Endometrium (tissue), 2 donors: Measurements from ENCODE around the gene COL4A2.
A peak's percentile ranks its signal among the peaks of the same experiment; 100 is the strongest.

Experiments used
- FAIRE-seq: peaks from 2 replicates; lab custom pipeline; 2012; peaks lifted over from hg19 to GRCh38; lab: Jason Lieb, UNC
- donor health status: control.
- donor health status: control.

Gene COL4A2

DNA sequence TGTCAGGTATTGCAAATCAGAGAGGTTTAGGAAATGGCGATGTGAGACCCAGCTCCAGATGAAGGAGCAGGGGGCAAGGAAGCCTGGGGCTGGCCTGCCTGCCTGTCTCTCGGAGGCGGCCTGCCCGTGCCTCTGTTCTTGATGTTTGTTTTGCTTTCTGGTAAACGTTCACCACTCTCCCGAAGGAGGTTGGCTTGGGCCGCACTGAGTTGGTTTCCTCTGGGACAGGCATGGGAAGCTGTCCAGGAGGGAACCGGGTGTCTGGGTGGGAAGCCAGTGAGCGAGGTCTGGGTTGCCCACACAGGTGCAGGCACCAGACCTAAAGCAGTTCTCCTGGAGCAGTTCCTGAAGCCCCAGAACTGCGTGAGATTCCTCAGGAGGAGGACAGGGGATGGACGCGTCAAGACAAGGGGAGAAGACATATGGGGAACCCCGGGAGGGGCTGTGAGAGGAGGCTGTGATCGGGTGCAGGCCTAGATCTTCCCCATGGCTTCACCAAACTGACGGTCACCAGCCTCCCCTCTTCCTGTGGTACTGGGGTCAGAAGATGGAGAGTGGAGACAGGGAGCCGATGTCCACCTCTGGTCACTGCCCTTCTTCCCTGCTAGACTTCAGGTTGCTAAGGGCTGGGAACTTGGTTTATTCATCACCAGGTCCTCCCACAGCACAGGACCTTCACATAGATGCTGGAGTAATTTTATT, 15.2 kb downstream of the COL4A2 start:
- no peak for FAIRE-seq

DNA sequence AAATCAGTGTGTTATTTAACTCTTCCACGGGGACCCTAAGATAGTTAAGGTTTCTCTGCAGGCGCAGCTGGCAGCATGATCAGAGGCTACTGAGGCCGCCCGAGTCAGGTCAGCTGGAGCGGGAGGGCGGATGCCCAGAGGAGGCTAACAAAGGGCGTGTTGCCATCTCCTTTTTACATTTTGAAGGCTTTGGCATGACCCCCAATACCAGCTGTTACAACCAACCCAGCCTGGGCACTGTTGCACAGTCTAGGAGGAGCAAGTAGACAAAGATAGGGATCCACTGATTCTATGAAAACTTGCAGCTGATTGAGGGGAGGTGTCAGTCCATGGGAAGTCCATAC, 15.7 kb downstream of the COL4A2 start:
- FAIRE-seq: no peak

DNA sequence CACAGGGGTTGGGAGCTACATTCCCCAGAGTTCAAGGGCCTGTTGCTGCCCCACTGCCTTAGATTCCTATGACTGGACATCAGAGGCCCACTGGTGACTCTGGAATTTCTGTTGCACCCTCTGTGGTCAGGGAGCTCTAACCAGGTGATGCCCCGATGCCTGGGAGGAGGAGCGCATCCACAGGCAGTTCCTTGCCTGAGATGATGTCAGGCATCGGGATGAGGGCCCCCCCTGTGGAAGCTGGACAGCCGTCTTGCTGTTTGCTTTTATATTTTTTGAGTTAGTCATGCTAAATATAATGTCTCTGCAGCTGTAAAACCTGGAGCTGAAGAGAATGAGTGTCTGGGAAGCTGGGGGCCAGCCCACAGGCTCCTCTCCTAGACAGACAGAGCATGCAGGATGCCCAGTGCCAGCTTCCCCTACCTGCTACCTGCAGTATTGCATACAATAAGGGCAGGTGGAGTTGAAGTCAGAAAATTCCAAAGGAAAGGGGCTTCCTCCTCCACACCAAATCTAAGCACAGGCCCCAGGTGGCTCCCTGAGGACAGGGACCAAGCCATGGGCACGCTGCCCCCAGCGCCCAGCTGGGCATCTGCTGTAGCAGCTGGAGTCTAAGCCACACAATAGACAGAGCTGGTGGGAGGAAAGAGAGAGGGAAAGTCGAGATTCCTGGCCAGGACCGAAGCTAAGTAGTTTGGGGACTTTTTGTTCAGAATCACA, 16.2 kb downstream of the COL4A2 start:
- FAIRE-seq: no peak

DNA sequence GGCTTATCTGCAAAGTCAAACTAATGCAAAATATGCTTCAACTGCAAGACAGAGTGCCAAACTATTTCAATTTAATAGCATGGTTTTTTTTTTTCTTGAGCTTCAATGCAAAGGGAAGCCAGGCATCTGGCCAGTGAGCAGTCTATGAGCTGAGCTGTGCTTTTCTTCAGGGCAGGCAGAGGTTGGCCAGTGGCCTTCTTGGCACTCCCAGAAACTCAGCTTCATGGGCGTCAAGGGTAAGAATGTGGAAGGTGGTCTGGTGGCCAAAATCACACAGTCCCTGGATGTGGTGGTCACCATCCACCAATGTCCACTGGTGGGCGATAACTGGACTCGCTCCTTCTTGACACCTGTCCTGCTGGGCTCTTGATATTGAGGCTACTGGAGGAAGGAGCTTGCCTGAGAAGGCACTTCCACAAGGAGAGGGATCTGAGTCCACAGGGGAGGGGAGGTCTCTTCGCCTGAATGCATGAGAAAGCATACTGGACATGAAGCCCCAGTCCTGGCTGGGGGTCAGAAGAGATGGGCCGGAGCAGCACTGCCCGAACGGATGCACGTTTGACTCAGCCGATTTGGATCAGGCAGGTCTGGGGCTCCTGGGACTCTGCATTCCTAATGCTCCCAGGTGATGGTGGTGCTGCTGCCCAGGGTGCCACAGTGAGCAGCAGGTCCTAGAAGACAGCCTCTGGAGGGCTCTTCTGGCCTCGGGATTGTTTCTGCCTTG, 17.1 kb downstream of the COL4A2 start:
- FAIRE-seq: no peak

DNA sequence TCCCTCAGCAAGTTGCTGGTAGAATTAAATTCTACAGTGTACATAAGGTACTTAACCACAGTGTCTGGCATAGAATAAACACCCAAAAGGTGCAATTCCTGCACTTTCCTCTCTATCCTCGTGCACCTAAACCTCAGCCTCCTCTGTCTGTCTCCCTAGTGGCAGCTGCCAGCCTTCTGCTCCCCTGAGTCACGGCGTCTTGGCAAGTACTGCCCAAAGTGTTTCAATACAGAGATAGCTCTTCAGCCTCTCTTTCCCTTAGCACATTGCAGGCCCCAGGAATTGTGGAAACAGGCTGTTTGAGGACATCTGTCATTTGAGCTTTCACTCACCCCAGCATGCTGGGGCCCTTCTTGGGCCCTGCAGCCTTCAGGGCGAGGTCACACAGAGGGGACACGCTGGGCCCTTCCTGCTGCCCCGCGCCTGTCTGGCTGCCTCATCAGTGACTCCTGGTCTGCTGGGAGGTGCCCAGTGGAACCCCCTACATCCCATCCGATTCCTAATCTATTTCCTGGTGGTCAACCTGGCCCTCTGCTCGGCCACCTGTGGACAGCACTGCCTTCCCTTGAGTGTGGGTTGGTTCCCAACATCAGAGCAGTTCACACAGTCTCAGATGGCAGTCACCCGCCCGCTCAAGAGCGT, 19.3 kb downstream of the COL4A2 start:
- FAIRE-seq: no peak

DNA sequence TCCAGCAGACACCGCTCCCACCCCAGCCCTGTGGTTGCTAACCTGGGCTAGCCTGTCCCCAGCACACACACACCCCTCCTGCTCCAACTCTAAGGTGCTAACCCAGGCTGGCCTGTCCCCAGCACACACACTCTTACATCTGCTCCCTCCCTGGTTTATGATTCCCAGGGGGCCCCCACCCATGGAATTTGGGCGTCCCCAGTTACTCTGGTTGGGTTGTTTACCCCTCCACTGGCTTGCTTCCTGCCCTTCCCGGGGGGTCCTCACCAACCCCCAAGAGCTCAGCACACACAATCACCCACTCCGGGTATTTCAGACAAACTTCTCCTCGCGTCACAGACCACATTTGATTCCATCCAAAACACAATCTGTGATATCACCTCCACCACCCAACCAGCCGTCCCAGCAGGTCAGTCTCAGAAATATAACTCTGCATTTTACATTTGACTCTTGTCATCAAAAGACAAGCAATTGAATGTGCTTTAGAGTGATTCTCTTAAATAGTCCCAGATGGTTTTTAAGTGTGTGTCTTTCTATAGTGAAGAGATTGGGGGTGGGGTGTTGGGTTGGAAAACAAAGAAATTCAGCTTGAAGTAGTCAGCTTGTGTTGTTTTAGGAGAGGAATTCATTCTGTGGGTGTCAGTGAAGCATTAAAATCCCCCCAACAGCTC, 20.1 kb downstream of the COL4A2 start:
- peak; percentile 78 for FAIRE-seq

DNA sequence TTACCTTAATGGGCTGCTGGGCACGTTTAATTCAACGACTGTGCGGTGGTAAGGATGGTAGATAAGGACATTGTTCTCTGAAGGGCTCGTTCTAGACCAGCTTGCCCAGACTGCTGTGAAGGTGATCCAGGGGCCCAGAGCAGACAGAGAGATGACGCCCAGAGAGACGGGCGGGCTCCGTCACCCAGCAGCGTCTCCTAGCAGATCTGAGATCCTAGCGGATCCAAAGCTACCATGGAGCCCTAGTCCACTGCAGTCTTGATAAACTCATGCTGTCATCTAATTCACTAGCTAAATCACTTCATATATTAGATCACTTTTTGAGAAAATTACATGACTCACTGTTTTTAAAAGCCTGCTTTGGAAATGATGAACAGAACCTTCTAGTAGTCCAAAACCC, 21.5 kb downstream of the COL4A2 start:
- FAIRE-seq: no peak

DNA sequence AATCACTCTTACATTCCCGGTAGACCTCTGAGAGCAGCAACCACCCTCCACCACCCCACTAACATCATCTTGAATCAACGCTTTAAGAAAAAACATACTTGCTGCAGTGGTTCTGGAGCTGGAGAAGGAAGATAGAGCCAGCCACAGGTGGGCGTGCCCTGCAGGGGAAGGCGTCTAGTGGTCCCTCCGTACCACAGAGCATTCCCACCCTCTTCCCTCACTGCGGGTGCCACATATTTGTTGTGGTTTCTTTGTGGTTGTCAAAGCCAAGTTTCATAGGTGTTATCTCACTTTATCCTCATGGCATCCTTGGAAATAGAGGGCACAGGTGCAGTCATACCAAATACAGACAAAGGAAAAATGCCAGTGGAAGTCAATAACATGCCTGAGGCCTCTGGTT, 22.2 kb downstream of the COL4A2 start:
- FAIRE-seq: no peak

DNA sequence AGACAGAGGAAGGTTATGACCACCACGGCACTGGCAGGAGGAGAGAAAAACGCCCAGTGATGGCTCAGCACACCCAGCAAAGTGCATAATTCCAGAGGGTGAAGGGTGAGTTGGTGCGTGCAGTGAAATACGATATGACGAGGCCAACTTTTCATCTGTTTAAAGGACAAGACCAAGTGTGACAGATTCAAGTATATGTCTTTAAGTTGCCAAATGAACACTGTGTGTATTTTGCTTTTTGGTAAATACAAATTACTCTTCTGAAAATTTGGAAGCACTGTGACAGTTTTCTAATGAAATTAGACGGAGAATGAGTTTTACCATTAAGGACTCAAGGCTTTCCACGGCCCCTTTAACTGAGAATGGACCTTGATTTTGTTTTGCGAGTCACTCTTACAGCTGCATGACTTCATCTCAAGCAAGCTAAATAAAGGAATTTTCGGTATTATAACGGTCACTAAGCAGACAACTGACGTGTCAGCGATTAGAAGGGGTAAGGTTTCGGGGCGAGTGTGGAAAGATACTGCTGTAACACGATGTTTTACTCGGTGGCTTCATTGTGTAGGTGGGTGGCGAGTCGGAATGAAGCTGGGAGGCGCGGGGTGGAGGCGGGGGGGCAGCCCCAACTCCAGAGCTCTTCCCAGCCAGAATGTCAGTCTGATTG, 22.8 kb downstream of the COL4A2 start:
- no peak for FAIRE-seq

DNA sequence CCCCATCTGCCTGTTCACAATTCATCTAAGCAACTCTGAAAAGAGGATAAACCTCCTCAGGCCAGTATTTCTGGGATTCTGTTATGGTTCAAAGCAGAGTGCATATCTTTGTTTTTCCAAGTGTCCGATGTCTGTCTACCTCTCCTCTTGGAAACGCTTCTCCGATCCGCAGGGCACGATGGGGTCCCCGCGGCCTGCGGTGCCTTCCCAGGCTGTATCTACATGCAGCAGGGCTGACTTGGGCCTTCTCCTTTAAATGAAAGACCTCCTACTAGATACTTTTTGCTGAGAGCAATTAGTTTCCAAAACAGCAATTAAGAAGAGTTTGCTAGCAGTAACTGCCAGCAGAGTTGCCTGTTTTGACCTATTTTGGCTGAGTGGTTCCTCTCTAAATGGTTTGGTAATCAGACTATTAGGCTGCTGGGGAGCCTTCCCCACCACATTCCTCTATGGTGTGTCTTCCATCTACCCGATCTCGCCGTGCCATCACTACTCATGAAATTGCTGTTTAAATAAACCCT, 23.5 kb downstream of the COL4A2 start:
- no peak for FAIRE-seq

DNA sequence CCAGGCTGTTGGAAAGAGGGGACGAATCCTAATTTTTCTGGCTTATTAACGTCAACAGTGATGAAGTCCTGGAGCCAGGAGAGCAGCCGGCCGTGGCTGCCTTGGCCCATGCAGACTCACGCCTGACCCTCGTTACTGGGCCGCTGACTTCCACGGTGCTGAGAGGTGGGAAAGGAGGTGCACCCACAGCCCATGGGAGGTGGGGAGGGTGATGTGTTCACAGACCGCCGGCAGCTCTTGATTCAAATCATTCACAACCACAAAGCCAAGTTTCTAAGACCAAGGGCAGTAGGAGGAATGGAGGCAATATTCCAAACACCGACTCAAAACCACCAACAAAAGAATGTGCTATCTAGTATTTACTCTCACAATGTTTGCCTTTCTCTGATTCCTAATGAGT, 24.3 kb downstream of the COL4A2 start:
- FAIRE-seq: no peak

DNA sequence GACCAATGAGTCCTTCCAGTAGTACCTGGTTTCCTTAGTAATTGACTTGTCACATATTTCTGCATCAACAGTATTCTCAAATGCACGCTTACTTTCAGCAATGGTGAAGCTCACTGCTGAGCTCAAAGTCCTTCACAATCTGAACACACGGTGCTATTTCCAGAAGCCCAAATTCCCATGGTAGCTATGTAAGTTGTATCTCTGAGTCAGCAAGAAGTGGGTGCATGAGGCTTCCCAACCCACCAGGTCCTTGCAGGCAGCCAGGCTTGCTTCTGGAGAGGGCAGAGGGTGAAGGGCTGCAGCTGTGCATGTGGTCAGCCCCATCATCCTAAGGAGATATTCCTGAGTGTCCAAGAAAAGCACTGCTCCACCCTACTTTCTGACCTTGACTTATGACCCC, 25.7 kb downstream of the COL4A2 start:
- FAIRE-seq: no peak

DNA sequence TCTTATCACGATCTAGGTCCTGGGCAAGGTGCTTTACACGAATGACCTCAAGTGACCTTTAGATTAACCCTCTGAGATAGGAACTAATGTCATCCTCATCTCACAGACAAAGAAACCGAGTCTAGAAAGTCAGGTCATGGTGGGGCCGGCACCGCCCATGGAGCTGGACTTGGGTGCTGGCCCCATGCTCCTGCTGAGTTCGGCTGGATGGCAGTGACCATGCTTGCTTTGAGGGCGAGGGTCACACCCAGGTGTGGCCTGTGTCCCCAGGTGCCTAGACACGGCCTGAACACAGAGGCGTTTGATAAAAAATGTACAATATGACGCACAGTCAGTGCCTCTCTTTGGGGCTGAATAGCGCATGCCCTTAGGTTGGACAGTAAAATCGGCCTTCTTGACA, 26.8 kb downstream of the COL4A2 start:
- no peak for FAIRE-seq

DNA sequence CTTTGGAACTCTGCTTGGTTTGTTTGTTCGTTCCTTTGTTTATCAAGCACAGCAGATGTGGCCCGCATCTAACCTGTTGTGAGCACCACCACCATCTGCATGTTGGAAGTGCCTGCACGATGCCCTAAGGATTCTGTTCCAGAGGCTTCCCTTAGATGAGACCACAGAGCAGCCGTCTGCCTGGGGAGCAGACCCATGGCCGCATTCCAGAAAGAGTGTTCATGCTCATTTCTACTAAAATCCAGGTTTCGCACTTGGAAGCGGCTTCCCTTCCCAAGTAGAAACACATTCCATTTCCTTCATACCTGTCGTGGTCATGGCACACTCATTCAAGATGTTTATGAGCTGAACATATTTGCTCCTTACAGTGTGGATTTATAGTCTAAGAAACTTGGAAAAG, 27.2 kb downstream of the COL4A2 start:
- FAIRE-seq: no peak

DNA sequence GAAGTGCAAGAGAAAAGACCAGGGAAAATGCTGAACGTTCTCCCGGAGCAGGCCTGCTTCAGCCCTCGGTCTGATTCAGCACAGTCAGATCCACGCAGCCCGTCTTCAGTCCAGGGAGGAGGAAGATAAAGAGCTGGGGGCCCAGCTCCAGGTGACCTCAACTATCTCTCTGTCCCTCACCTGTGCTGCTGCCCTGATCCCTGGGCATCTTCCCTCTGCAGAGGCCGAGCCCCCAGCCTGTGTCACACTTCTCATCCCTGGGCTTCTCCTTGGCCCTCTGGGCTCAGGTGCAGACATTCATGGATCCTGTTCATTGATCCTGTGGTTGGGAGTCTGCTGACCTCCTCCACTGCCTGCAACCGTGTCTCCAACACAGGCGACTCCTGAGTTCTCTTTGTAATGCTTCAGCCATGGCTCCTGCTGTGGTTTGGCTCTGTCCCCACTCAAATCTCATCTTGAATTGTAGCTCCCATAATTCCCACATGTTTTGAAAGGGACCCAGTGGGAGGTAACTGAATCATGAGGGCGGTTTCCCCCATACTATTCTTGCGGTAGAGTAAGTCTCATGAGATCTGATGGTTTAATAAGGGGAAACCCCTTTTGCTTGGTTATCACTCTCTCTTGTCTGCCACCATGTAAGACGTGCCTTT, 27.9 kb downstream of the COL4A2 start:
- FAIRE-seq: no peak

DNA sequence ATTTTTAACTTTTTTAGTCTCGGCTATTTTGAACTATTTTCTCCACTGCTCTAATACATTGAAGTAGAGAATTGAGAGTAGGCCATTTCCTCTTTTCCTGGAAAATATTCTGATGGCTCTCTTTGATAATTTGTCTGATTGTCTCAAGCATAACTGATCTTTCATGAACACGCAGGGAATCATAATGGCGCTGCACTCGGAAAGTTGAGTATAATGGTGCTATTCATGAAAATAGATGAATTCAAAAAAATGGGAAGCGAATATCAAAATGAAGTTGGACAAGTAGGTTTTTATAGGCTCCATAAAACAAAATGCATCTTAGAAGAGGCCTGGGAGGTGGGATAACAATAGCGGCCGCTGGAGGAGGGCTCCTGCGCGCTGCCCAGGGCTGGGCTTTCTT, 29.0 kb downstream of the COL4A2 start:
- FAIRE-seq: no peak

DNA sequence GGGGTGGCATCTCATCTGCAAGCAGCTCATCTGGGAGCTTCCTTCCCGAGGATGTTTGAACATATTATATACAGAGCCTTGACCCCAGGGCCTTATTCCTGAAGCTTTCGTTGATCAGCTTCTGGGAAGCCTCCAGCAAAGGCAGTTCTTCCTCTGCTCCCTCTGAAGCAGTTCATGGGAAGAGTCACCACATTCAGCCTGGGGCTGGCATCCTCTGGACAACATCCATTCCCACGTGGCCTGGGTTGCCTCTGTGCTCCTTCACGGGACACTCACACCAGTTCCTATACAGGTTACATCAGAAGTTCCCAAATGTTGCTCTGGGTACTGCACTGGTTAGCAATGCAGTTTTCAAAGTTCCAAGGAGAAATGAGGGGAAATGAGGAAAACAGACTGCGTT, 29.6 kb downstream of the COL4A2 start:
- FAIRE-seq: no peak

DNA sequence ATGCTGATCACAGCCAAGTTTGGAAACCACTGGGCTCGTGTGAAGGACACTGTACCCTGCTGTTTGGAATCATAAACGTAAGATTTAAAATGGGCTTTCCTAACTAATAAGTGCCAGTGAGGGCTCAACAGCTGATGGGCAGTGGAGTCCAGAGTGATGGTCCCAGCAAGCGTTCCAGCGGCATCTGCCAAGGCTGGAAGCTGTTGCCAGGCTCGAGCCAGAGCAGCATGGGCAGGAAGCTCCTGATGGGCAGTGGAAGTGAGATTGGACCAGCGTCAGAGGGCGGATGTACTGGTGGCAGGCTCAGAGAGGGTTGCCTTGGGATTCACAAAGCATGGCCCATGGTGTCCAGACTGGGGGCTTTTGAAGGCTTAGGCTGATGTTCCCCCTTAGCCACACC, 30.2 kb downstream of the COL4A2 start:
- no peak for FAIRE-seq

DNA sequence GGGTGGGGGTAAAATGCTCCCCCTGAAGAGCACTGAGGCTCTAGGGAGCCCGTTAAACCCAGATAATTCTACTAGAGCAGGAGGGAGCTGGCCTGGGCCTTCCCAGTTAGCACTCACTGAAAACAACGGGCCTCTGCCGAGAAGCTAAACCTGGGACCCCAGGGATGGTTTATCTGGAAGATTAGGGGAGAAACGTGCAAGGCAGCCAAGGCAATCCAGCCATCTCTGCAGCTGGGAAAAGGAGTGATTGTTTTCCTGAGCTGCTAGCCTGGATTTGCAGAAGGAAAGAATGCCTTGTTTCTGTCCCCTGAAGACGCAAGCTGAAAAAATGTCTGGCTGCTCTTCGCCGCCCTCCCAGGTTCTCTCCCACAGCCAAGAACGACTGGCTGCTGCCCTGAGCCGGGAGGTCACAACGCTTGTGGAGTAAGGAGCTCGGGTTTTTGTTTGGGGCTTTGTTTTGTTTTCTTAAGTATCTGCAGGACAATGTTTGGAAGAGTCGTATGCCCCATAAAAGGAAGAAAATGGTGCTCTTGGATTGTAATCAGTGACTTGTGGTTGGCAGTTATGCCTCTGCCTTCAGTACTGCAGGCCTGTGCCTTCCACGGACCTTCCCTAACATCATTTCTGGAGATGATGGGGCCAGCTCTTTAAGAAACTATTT, 31.5 kb downstream of the COL4A2 start:
- FAIRE-seq: peak; percentile 95

DNA sequence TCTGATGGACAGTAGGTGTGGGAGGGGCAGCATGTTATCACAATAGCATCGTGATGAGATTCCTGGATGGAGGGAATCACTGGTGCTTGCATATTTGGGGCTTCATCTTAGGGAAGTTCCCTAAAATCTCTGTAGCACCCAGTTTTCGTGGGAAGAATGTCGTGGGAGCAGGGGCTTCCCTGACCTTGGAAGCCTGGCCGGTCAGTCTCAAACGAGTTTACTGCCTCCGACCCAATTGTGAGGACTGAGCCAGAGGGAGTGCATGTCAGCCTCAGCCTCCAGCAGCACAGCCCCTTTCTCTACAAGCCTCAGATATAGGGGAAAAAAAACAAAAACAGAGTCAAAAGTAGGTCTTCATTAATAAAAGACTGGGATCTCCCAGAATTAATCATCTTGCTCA, 32.2 kb downstream of the COL4A2 start:
- FAIRE-seq: no peak
